OCI-LY1 (cell line): ENCODE results near the gene CNTNAP2.

Experiments used
- H2AFZ ChIP-seq: fragments of 200-600 bp; sonication (generic), shearing (Covaris generic); 2 replicates; pipeline ENCODE4 v1.6.0; 2014; ENCODE audit warnings: antibody characterized with exemption, mild to moderate bottlenecking, low read length
- H3F3A ChIP-seq: fragments of 200-600 bp; sonication (generic), shearing (Covaris generic); 2 replicates; pipeline ENCODE4 v1.6.0; 2014; ENCODE audit warnings: mild to moderate bottlenecking, antibody characterized with exemption, low read length, moderate library complexity; ENCODE audit not compliant: insufficient read depth
- H3K27ac ChIP-seq: fragments of 200-600 bp; sonication (generic); 2 replicates; pipeline ENCODE4 v1.5.1; 2014; ENCODE audit warnings: low read length, mixed run types, mild to moderate bottlenecking, low read depth; ENCODE audit not compliant: poor library complexity, severe bottlenecking
- H3K27me3 ChIP-seq: fragments of 200-600 bp; sonication (generic); 2 replicates; pipeline ENCODE4 v1.6.0; 2014; ENCODE audit warnings: antibody characterized with exemption, mild to moderate bottlenecking, low read length, moderate library complexity; ENCODE audit not compliant: insufficient read depth
- H3K36me3 ChIP-seq: fragments of 200-600 bp; sonication (generic); 2 replicates; pipeline ENCODE4 v1.6.1; 2014; ENCODE audit warnings: mild to moderate bottlenecking, antibody characterized with exemption, low read length, moderate library complexity, mixed read lengths; ENCODE audit not compliant: insufficient read depth
- H3K4me1 ChIP-seq: fragments of 200-600 bp; sonication (generic); 2 replicates; pipeline ENCODE4 v1.5.1; 2014; ENCODE audit warnings: mild to moderate bottlenecking, low read length, moderate library complexity; ENCODE audit not compliant: insufficient read depth, severe bottlenecking
- H3K4me2 ChIP-seq: fragments of 200-600 bp; sonication (generic), shearing (Covaris generic); 2 replicates; pipeline ENCODE4 v1.6.1; 2014; ENCODE audit warnings: low read length
- H3K4me3 ChIP-seq: fragments of 200-600 bp; sonication (generic); 2 replicates; pipeline ENCODE4 v1.5.1; 2014; ENCODE audit warnings: low read length, low read depth, mild to moderate bottlenecking, mixed read lengths; ENCODE audit not compliant: poor library complexity, severe bottlenecking
- H3K79me2 ChIP-seq: fragments of 200-600 bp; shearing (Covaris generic); 2 replicates; pipeline ENCODE4 v1.6.1; 2016; ENCODE audit warnings: mixed run types, low read length, mixed read lengths; ENCODE audit not compliant: insufficient read depth
- H3K9ac ChIP-seq: fragments of 200-600 bp; sonication (generic), shearing (Covaris generic); 2 replicates; pipeline ENCODE4 v1.6.1; 2014; ENCODE audit warnings: mild to moderate bottlenecking, low read length, mixed read lengths
- H3K9me2 ChIP-seq: fragments of 200-600 bp; sonication (generic), shearing (Covaris generic); 2 replicates; pipeline ENCODE4 v1.6.1; 2014; ENCODE audit warnings: low read depth, mild to moderate bottlenecking, low read length, mixed read lengths
- H3K9me3 ChIP-seq: fragments of 200-600 bp; shearing (Covaris generic); 2 replicates; pipeline ENCODE4 v1.6.1; 2014; ENCODE audit warnings: low read length, mixed read lengths
- H4K20me1 ChIP-seq: fragments of 200-600 bp; sonication (generic), shearing (Covaris generic); 2 replicates; pipeline ENCODE4 v1.6.0; 2016; ENCODE audit warnings: mild to moderate bottlenecking, low read length; ENCODE audit not compliant: insufficient read depth
- CTCF ChIP-seq: fragments of 200-600 bp; sonication (generic), shearing (Covaris generic); IDR thresholded peaks from 2 replicates; pipeline ENCODE4 v1.5.1; 2017; ENCODE audit warnings: mild to moderate bottlenecking, antibody characterized with exemption, low read length, moderate library complexity, mixed read lengths
- EZH2 ChIP-seq: fragments of 200-600 bp; sonication (generic), shearing (Covaris generic); IDR thresholded peaks from 2 replicates; pipeline ENCODE4 v1.8.0; 2017; ENCODE audit warnings: borderline replicate concordance, mixed run types, mild to moderate bottlenecking, antibody characterized with exemption, low read length, moderate library complexity, mixed read lengths

Gene CNTNAP2

GRCh38 chr7:148318102-148318811, 2201.7 kb downstream of the CNTNAP2 start:
- Histone ChIP-seq H3K27me3 (no peaks in the 10 kb centered on the region; the same call in 1 of the 2 replicates), H3K4me1 (no peaks in the 10 kb centered on the region), H3K9me3 (no peaks in the 10 kb centered on the region), H3F3A (no peaks in the 10 kb centered on the region), H3K9me2 (no peaks in the 10 kb centered on the region), H3K4me3 (no peak overlapping the region), H3K9ac (no peak overlapping the region), H3K27ac (no peak overlapping the region), H4K20me1 (no peaks in the 10 kb centered on the region), H3K36me3 (no peaks in the 10 kb centered on the region), H2AFZ (no peak overlapping the region), H3K4me2 (no peak overlapping the region), H3K79me2 (no peaks in the 10 kb centered on the region)
- TF ChIP-seq CTCF (no peak), EZH2 (no peak)

GRCh38 chr7:148318838-148319237, 2202.2 kb downstream of the CNTNAP2 start:
- TF ChIP-seq CTCF, result no peak
- TF ChIP-seq EZH2, result no peak
- Histone ChIP-seq H3K4me3 (no peak overlapping the region), H3K36me3 (no peaks in the 10 kb centered on the region), H3K9me3 (no peaks in the 10 kb centered on the region), H3K79me2 (no peaks in the 10 kb centered on the region), H3K9me2 (no peaks in the 10 kb centered on the region), H3K27me3 (no peaks in the 10 kb centered on the region; the same call in 1 of the 2 replicates), H2AFZ (no peak overlapping the region), H3K9ac (no peak overlapping the region), H3K4me1 (no peaks in the 10 kb centered on the region), H4K20me1 (no peaks in the 10 kb centered on the region), H3K27ac (no peak overlapping the region), H3K4me2 (no peak overlapping the region), H3F3A (no peaks in the 10 kb centered on the region)

- H3K4me2 ChIP-seq, result no peak overlapping the region
- no peak for TF ChIP-seq CTCF
- no peak for TF ChIP-seq EZH2
- no peak overlapping the region for H3K4me3 ChIP-seq
- no peak overlapping the region for H3K27ac ChIP-seq
- H3K4me1 ChIP-seq, result no peaks in the 10 kb centered on the region
- no peak overlapping the region for H3K9ac ChIP-seq
- H2AFZ ChIP-seq, result no peak overlapping the region
- H3K9me3 ChIP-seq, result no peaks in the 10 kb centered on the region
- no peaks in the 10 kb centered on the region for H3K36me3 ChIP-seq
- no peaks in the 10 kb centered on the region for H3K9me2 ChIP-seq
- H4K20me1 ChIP-seq, result no peaks in the 10 kb centered on the region
- H3F3A ChIP-seq, result no peaks in the 10 kb centered on the region
- H3K27me3 ChIP-seq, result no peaks in the 10 kb centered on the region; the same call in 1 of the 2 replicates
- no peaks in the 10 kb centered on the region for H3K79me2 ChIP-seq
These were observed 2202.8 kb downstream of the CNTNAP2 start for GRCh38 chr7:148319316-148319808.
